ENCODE data around the gene ANKLE1.
A peak's percentile ranks its signal among the peaks of the same experiment; 100 is the strongest.

ANKLE1 gene

DNA sequence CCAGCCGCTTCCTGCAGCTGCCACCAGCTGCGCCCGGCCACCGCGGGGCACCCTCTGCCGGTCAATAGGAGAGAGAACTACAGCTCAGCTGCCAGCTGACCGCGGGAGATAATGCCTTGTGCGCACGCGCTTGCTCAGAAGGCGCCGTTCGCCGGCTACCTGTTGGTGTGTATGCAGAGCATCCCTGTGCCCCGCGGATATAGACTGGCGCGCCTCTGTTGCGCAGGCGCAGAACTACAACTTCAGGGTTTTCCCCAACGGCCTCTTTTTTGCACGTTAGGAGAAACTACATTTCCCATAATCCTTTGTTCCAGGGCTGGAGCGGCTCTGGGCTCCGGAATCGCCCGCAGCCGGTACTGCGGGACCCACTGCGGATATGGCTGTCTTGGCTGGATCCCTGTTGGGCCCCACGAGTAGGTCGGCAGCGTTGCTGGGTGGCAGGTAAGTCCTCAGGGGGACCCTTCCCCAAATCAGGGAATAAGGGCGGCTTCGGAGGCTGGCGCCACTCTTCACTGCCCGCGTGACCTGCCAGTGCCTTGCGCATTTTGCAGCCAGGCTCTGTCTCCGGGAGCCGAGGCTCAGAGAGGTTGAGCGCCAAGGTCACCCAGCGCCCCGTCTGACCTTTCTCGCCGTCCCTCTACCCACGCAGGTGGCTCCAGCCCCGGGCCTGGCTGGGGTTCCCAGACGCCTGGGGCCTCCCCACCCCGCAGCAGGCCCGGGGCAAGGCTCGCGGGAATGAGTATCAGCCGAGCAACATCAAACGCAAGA, 24.0 kb downstream of the ANKLE1 start, which contains the start of gene MRPL34:
TSS of gene MRPL34 (plus strand) at position 356 of the 768 bp plus-strand sequence. CDS start at position 377, 21 bp downstream.
- peak; percentile 89 to 92 for DNase-seq (ENCODE audit: low read depth in 2 of 2)

DNA sequence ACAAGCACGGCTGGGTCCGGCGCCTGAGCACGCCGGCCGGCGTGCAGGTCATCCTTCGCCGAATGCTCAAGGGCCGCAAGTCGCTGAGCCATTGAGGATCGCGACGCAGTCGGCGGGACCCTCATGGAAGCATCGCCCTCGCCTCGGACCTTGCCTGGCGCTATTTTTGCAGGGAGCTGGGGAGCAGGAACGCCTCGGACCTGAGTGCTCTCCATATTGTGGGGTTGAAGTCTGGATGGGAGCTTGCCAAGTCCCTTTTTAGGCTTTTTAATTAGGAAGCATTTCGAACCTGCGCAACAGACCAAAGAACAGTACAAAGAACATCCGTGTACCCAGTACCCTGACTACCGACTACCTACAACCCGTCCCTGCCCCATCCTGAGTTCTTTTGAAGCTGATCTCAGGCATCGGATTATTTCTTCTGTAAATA, 24.6 kb downstream of the ANKLE1 start:
- no peak for DNase-seq (ENCODE audit: low read depth in 2 of 2)

DNA sequence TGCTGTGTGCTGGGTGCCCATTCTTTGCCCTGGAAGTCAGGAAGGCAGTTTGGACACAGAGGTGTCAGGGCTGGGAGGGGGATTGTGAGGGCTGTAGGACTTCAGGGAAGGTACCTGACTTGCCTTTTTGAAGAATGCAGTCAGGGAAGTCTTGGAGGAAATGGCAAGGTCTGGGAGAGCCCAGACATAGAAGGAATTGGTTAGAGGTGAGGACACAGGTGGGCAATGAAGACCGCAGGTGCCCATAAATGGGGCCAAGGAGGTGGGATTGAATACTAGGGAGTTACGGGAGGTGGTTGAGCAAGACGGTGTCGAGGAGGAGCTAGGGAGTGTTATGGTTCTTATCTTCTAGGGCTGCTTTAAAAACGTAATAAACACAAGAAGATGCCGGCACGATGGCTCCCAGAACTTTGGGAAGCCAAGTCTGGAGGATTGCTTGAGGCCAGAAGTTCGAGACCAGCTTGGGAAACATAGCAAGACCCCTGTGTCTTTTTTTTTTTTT, 26.2 kb downstream of the ANKLE1 start:
- no peak for DNase-seq (ENCODE audit: low read depth in 2 of 2)

DNA sequence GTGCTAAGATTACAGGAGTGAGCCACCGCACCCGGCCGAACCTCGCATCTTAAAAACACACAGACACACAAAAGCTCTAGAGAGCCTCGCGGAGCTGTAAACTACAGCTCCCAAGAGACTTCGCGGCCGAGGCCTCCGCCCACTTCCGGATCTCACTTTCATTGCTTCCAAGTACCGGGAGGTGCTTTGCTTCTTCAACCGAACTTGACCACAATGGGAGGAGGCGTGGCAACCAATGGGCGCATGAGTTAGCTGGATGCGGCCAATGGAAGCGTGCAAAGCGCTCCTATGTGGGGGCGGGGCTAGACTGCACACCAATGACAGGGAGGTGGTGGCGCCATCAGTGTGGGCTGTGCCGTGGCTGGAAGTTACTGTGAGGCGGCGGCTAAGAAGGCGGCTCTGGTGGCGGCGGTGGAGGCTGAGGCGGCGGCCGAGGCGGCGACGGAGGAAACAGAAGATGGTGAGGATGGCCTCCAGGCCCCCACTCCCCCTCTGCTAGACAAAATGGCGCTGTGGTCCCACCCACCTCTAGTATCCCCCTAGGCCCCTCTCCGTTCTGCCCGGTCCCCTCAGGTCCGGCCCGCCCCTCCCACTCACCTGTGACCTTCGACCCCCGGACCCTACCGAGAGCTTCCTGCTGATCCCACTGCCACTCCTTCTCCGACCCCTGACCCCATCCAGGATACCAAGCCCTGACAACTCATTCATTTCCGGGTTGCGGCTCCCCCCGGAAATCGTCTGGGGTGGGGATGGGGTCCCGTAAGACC, 27.7 kb downstream of the ANKLE1 start, which contains the start of gene DDA1:
TSS of gene DDA1 (plus strand) at position 366 of the 767 bp plus-strand sequence. CDS start at position 458, 92 bp downstream.
- peak; percentile 96 to 98 for DNase-seq (ENCODE audit: low read depth in 2 of 2)

DNA sequence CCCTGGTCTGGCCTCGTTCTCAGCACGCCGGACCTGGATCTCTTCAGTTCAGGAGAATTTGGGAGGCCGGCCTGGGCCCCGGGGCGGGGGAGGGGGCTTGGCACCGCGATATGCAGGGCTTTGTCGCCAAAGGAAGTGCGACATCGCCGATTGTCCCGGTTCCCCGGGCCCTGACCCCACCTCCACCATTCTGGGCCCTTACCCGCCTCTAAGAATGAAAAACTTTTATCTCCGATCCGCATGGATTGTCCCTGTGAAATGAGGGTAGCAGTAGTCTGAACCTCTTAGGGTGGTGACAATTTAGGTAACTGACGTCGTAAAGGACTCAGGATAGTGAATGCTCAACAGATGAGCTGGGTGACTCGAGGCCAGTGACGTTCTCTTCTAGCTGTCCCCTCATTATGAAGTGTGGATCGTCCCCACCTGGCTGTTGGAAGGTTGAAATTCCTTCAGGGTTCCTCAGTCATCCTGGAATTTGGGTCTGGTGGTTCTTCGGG, 28.3 kb downstream of the ANKLE1 start:
- DNase-seq (ENCODE audit: low read depth in 2 of 2): no peak

DNA sequence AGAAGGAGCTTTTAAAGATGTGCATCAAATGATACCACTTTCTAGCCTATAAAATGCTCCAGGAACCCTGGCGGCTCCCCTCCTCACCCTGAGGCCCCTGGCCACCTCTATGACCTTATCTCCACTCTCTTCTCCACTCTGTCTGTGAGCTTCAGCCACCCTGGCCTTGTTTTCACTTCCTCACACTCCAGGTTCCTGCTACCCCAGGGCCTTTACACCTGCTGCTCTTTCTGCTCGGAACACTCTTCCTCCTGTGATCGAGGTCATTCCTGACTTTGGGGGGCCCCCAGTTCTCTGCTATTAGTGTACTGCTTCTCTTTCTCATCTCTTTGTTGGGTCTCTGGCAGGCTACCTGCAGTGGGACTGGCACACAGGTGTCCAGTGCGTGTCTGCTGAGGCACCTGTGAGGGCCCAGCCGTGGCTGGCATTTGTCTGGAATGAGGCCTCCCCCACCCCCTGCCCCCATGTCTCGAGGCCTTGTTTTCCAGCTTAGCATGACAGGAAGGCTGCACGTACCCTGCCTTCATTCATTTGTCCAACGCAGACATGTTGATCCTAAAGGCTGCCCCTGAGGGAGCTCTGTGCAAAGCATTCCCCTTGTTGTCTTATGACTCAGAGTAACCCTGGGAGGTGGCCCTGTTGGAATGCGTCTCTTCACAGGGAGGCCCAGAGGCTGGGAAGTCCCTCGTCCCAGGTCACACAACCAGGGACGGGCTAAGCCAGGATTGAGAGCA, 29.9 kb downstream of the ANKLE1 start:
- DNase-seq (ENCODE audit: low read depth in 2 of 2): no peak

DNA sequence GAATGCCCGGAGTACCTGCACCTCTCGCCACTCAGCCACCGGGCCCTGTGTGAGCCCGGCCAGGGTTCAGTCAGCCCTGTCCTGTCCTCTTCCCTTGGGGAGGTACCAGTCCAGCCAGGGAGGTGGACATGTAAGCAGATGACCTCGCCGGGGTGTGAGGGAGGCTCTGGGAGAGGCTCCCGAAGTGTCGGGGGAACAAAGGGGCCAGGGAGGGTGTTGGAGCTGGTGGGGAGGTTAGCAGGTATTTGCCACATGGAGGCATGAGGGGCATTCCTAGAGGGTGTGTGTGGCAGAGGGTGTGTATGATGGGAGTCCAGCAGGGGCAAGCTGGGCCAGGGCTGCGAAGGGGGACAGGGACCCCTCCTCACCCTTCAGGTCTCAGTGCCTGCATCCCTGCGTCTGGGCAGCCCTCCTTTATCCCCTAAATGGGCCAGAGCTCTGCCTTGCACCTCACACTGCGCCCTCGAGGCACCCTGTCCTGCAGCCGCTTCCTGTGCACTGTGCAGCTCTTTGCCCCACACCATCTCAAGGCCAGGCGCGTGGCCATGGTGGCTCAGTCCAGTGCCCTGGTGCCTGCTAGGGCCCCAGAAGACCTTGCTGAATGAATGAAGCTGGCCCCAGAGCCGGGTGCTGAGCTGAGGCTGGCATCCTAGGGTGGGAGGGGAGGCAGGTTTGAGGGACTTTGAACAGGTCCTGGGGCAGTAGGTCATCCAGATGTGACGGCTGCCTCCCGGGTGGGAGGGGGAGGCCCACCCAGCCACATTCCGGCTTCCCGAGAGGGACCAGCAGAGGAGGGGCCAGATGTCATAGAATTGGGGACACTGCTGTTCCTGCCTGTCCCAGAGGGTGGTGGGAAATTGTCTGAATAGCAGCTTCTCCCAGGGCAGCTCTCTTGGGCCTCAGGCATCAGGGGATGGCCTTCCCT, 30.8 kb downstream of the ANKLE1 start:
- DNase-seq (ENCODE audit: low read depth in 2 of 2): no peak

DNA sequence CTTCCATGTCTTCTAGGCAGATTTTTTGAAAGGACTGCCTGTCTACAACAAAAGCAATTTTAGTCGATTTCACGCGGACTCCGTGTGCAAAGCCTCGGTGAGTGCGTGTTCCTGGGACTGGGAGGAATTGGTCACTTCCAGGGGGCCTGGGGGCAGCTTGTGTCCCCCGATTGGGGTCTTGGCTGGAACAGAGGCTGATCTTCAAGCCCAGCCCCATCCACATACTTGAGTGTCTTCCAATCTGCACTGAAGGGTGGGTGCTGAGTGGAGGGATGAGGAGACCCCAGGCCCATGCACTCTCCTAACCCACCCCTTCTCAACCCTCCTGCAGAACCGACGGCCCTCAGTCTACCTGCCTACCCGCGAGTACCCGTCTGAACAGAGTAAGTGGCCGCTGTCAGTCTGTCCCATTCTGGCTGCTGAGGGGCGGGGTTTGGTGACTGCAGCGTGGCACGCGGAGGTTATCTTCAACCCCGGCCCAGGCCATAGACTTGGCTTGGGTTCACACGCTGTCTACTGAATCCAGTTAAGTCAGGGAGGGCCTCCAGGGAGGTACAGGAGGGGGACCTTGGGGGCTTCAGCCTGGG, 32.4 kb downstream of the ANKLE1 start:
- no peak for DNase-seq (ENCODE audit: low read depth in 2 of 2)

DNA sequence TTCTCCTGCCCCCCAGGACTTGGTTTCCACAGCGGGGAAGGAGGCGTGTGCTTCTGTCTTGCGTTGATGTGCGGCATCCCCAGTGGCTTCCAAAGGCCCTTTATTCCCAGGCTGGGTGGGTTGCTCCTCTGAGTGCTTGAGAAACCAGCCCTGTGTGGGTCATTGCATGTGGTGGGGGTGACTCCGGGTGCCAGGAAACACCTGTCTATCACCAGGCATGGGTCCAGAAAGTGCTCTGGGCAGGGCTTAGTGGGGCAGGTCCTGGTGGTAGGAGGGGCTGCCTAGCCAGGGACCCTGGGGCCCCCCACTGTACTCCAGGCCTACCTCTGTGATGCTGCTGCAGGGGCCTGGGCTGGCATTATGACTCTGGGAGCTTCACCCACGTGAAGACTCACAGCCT, 37.3 kb downstream of the ANKLE1 start:
- no peak for DNase-seq (ENCODE audit: low read depth in 2 of 2)

DNA sequence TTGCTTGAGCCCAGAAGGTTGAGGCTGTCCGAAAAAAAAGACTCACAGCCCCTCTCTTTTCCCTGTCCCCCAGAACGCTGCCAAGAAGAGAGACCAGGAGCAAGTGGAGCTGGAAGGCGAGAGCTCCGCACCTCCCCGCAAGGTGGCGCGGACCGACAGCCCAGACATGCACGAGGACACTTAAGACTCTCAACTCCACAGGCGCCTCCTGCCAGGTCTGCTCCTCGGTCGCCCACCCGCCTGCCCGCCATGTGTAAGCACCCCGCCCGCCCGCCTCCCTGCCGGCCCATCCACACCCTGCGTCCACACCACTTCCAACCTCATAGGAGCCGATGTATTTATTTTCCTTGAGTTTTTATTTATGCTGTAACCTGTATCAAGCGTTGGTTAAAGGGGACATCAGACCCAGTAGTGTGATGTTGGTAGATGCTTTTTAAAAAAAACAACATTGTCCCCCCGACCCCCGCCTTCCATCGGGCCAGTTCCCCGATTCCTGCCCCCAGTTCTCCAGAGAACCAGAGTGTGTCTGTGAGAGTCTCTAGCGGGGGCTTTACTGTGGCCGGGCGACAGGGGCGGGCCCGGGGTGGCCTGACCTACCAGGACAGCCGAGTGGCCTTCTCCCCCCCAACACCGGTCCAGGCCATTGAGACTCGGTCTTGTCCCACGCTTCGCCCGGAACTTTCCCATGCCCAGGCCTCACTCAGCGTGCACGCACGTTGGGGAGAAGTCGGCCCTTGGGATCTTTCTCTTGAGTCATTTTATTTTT, 38.0 kb downstream of the ANKLE1 start:
- DNase-seq (ENCODE audit: low read depth in 2 of 2): no peak

DNA sequence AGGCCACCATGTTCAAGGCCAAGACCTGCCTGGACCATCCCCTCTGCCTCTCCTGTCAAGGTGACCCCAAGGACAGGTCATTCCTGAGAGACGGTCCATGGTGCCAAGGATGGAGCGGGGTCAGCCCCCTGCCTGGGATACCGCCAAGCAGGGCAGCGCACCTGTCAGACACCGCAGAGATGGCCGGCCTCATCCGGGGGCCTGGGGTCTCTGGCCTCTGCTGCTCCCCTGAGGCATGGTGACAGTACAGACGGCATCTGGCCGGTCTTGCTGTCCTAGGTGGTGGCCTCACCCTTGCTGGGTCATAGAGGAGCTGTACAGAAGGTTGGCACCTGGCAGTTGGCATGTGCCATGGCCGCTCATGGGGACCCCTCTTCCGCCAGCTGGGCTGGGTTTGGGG, 38.7 kb downstream of the ANKLE1 start:
- no peak for DNase-seq (ENCODE audit: low read depth in 2 of 2)

DNA sequence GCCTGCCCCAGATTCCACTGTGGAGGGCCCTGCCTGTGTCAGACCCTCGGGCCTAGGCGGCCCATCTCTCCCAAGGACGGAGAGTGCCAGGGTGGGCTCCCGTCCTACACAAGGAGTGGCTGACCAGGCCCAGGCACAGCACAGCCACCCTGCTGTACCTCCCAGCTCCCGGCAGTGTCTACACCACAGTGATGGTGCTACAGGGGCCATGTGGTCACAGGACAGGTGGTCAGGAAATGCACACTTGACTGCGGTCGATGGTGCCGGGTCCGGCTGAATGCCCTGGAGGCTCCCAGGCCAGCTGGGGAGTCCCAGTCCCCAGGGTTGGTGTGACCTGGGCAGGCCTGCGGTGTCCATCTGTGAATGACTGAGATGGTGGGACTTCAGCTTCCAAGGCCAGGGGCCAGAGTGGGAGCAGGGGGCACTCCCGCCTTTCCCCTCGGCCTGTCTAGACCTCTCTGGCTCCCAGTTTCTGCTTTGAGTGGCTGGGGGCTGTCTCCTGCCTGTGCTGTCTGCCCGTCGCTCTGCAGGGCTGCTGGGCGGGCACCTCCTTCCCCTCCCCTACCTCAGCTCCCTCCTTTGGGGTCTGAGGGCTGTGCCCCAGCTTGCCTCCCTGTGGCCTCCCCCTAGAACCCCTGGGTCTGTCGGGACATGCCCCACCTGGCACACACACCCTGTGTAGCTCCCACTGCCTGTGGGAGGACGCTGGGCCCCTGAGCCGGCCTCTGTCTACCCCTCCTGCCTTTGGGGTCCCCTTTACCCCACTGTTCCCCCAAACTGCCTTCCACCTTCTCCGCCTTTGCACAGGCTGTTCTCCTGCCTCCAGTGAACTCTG, 40.2 kb downstream of the ANKLE1 start:
- DNase-seq (ENCODE audit: low read depth in 2 of 2): no peak

DNA sequence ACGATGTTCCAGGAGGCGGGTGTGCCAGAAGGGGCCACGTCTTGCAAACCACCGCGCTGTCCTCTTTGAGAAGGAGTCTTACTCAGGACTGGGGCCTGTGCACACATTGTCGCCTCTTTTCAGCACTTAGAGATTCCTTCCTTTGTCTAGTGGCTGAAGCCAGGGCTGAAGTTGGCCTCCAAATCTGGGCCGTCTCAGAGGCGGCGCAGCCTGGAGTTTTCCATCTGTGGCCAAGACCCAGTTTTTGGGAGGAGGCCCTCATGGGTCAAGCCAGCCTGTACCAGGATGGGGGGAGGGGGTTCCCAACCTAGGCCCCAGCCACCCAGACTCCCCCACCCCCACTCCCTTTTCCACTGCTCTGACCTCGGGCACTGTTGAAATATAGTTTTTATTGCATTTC, 41.2 kb downstream of the ANKLE1 start:
- no peak for DNase-seq (ENCODE audit: low read depth in 2 of 2)

DNA sequence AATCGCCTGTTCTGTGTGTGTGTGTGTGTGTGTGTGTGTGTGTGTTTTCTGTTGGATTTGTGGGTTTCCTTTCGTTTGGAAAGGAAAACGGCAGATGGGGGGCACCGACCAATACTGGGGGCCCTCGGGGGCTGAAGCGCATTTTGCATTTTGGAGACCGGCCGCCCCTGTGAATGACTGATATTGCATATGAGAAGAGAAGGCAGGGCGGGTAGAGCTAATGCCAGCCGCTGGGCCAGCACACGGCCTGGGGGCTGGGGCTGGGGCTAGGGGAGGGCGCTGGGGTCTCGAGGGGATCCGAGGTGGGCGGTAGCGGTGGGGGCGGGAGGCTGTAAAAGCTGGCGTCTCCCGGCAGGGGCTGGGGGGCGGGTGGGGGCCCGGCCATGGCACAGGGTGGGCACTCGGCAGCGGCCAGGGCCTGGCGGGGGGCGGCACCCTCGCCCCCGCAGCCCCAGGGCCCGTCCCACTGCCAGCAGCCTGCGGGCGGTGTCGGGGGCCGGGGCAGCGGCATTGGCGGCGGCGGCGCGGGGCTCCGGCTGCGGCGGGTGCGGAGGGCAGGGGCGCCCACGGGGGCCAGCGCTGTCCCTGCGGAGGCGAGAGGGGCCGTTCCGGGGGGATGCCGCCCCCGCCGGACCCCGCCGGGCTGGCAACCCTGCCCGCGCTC, 41.7 kb downstream of the ANKLE1 start:
- DNase-seq (ENCODE audit: low read depth in 2 of 2): no peak

DNA sequence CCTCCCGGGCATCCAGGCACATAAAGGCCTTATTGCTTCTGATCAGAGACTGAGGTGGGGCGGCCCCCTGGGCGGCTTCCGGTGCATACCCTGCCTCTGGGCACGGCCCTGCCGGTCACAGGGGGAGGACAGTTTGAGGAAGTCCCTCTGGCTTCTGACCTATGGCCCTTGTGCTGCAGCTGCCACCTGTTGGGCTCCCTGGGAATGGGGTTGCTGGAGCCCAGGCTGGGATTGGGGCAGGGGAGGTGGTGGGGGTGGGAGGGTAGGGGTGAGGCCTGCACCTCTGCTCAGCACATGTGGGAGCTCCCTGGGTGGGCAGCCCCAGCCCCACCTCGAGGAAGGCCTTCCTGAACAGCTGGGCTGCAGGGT, 42.2 kb downstream of the ANKLE1 start:
- no peak for DNase-seq (ENCODE audit: low read depth in 2 of 2)

DNA sequence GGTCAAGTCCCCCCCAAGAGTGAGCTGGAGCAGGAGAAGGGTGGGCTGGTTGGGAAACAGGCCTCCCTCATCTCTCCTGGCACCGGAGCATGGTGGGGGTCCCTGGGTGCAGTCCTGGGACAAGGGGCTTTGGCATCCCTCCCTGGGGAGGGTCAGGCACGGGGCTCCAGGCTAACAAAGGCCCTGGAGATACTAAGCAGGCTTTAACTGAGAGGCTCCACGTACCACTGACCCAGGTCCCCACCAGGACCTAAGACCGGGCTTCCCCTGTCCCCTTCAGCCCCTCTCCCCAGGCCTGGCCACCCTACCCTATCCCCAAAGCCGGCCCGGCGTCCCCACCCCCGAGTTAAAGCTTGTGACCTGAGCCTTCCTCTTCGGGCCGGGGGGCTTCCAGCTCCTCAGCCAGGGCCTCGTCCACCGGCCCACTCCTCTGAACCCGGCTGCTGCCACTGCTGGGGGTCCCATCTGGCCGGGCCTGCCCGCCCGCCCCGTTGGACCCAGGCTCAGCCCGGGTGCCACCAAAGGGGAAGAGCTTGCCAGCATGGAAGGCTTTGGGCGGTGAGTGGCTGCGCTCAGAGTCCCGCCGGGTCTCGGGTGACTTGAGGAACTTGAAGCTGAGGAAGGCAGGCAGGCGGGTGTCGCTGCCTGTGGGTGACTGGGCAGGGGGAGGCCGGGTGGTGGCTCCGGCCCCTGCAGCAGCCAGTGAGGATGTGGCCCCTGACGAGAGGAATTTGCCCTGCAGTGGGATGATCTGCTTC, 42.8 kb downstream of the ANKLE1 start:
- DNase-seq (ENCODE audit: low read depth in 2 of 2): no peak

DNA sequence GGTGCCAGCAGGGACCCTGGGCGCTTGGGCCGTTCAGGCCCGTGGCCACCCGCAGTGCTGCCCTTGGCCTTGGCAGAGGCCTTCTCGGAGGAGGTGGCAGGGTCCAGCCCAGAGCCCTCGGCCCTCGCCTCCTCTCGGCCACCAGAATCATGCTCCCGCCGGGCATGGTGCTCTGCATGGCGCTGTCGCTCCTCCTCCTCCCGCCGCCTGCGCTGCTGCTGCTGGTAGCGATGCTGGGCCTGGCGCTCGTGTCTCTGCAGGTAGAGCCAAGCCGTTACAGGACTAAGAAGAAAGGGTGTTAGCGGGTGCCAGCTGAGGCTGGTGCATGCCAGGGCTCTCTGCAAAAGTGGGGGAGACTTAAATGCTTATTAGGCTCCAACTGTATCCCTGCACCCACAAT, 43.4 kb downstream of the ANKLE1 start:
- no peak for DNase-seq (ENCODE audit: low read depth in 2 of 2)
